HUES6 (cell line): ENCODE measurements around the gene KRTAP5-7.
"Not testable (repeated sequence)": the region's sequence is repeated elsewhere in the genome, so short reads cannot be mapped to it uniquely, and the experiment has no call there.

ENCODE experiments used
- H3K27ac ChIP-seq: 2 replicates; pipeline ENCODE4 v1.7.0; 2013; ENCODE audit warnings: low read depth, mild to moderate bottlenecking, low read length, inconsistent platforms
- H3K27me3 ChIP-seq: 2 replicates; pipeline ENCODE4 v1.6.1; 2013; ENCODE audit warnings: low read length; ENCODE audit not compliant: control insufficient read depth, insufficient read depth
- H3K36me3 ChIP-seq: 2 replicates; pipeline ENCODE4 v1.6.1; 2013; ENCODE audit warnings: low read length; ENCODE audit not compliant: control insufficient read depth, insufficient read depth
- H3K4me1 ChIP-seq: 2 replicates; pipeline ENCODE4 v1.6.1; 2013; ENCODE audit warnings: low read length; ENCODE audit not compliant: control insufficient read depth, insufficient read depth
- H3K4me3 ChIP-seq: 2 replicates; pipeline ENCODE4 v1.5.1; 2013; ENCODE audit warnings: low read depth, low read length
- H3K9ac ChIP-seq: one replicate; pipeline ENCODE4 v1.6.1; 2013; ENCODE audit warnings: mild to moderate bottlenecking, low read length
- H3K9me3 ChIP-seq: 2 replicates; pipeline ENCODE4 v1.6.1; 2013; ENCODE audit warnings: low read depth, low read length; ENCODE audit not compliant: control insufficient read depth, insufficient read depth

KRTAP5-7 gene

DNA sequence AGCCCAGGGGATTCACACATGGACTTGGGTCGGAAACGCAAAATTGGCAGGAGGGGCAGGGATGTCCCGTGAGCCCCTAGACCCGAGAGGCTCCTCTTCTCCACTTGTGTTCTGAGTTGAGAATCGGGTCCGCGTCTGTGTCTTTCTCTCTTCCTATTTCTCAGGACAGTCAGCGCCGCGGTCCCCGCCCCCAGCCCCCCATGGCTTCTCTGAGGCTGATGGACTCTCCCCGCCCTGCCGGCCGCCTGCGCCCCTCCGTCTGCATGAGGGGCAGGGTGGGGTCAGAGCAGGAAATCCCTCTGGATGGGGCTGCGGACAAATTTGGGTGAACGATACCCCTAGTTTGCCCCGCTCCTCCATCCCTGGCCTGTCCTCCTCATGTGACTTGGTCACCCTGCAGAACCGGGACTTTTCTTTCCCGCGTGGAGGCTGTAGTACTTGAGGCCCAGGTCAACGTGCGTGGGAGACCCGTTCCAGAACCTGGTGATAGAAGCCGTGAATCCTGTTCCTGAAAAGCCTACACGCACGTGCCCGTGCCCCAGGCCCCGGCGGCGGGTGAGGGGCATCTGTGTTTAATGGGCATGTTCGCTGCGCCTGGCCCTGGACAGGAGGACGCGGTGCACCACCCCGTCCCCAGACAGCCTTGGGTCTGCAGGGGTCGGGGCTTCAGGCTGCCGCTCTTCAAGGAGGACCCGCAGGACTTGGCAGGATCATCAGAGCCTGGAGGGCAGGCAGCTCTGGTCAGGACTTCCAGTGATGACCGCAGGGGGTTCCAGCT is 49.8 kb downstream of the KRTAP5-7 start:
- H3K9ac ChIP-seq, H3K36me3 ChIP-seq, H3K4me3 ChIP-seq, H3K9me3 ChIP-seq, H3K27me3 ChIP-seq, H3K27ac ChIP-seq: not testable (repeated sequence)
- H3K4me1 ChIP-seq, result peaks cover 21% of the 10 kb centered on the region

DNA sequence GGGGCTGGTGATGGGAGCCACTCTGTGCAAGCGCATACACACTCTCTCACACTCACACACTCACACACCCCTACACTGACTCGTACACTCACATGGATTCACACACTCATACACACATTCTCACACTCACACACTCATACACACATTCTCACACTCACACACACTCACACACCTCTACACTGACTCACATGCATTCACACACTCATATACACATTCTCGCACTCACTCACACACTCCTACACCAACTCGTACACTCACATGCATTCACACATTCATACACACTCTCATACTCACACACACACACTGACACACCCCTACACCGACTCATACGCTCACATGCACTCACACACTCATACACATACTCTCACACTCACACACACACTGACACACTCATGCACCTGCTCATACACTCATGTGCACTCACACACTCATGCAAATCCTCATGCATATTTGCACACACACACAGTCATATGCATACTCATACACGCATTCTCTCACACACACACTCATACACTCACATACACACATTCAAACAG is 50.5 kb downstream of the KRTAP5-7 start:
- Histone ChIP-seq H3K27me3 (0 out of 2 replicates have a peak, but pooled peaks cover 8% of the 10 kb centered on the region), H3K36me3 (no peaks in the 10 kb centered on the region), H3K9ac (no peak overlapping the region), H3K9me3 (no peaks in the 10 kb centered on the region), H3K4me3 (no peak overlapping the region), H3K4me1 (peaks cover 22% of the 10 kb centered on the region), H3K27ac (no peak overlapping the region)
